ENCODE measurements around the gene BCO2. TPM values are rescaled to one million over a fixed set of nuclear protein-coding genes. Genes with fewer than 3 reads are reported as not detected.

The BCO2 gene
- total and polyA plus RNA-seq, 2 experiments from 2014 or later, result 23.9 to 39.1 TPM

DNA sequence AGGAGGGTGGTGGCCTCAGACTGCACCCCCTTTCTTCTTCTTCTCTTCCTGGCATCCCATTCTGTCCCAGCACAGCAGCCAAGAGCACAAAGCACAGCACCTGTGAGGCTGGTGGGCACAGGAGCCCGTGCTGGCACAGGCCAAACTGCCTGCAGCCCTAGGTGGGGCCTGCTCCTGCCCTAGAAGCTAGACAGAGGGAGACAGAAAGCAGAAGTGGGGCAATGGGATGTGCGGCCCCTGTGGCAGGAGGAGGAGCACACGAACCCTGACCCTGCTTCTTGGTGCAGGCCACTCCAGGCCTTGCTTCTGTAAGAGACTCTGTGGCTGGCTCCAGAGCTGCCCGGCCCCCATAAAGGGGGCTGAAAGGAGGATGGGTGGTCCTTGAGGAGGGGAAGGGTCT lies 47.0 kb downstream of the BCO2 start:
- Histone ChIP-seq H3K27me3 (no peaks in the 10 kb centered on the region), H3K79me2 (peaks cover 8% of the 10 kb centered on the region), H2AFZ (no peak overlapping the region), H3K27ac (no peak overlapping the region), H3K9me2 (replicated peaks; ENCODE audit: insufficient read depth) (no peaks in the 10 kb centered on the region), H3K4me2 (no peak overlapping the region), H3K9me3 (ENCODE audit: low read depth) (no peaks in the 10 kb centered on the region), H4K20me1 (ENCODE audit: insufficient read depth, poor library complexity, severe bottlenecking) (no peaks in the 10 kb centered on the region), H3K36me3 (replicated peaks; ENCODE audit: insufficient read depth, low read depth) (no peaks in the 10 kb centered on the region), H3K4me1 (ENCODE audit: insufficient read depth) (peaks cover 6% of the 10 kb centered on the region), H3K4me3 (no peak overlapping the region)
- WGBS (ENCODE audit: low lambda C conversion rate, missing lambda C conversion rate), result 66% methylated on average over 4 of the region's 4 CpGs
- no peak for DNase-seq (ENCODE audit: low spot score)
- TF ChIP-seq EZH2 (IDR thresholded peaks at IDR 0.05; ENCODE audit: borderline replicate concordance), result no peak
- no peak for TF ChIP-seq EZH2phosphoT487 (IDR thresholded peaks at IDR 0.05; ENCODE audit: low read depth, severe bottlenecking, unreplicated experiment)
- no peak for TF ChIP-seq CTCF (IDR thresholded peaks at IDR 0.05; ENCODE audit: poor library complexity)

DNA sequence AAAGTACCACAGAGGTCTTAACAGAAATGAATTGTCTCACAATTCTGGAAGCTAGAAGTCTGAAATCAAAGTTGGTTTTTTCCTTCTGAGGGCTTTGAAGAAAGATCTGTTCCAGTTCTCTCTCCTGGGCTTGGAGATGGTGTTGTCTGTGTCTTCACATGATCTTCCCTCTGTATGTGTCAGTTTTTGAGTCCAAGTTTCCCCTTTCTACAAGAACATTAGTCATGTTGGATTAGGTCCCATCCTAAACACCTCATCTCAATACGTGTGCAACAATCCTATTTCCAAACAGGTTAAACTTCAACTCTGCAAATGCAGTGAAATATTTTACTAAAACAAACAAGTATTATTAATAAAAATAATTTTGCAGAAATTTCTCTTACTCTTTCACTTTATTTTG lies 47.8 kb downstream of the BCO2 start:
- no peak overlapping the region for H3K4me3 ChIP-seq
- peaks cover 16% of the 10 kb centered on the region for H3K79me2 ChIP-seq
- H3K9me2 ChIP-seq (replicated peaks; ENCODE audit: insufficient read depth), result no peaks in the 10 kb centered on the region
- no peak for DNase-seq (ENCODE audit: low spot score)
- no peak overlapping the region for H2AFZ ChIP-seq
- H3K27ac ChIP-seq, result no peak overlapping the region
- no peaks in the 10 kb centered on the region for H4K20me1 ChIP-seq (ENCODE audit: insufficient read depth, poor library complexity, severe bottlenecking)
- 50% methylated on average over 1 of the region's 1 CpG for WGBS (ENCODE audit: low lambda C conversion rate, missing lambda C conversion rate)
- H3K9me3 ChIP-seq (ENCODE audit: low read depth), result no peaks in the 10 kb centered on the region
- TF ChIP-seq CTCF (IDR thresholded peaks at IDR 0.05; ENCODE audit: poor library complexity), result no peak
- H3K36me3 ChIP-seq (replicated peaks; ENCODE audit: insufficient read depth, low read depth), result no peaks in the 10 kb centered on the region
- no peak overlapping the region for H3K4me2 ChIP-seq
- no peaks in the 10 kb centered on the region for H3K27me3 ChIP-seq
- peaks cover 6% of the 10 kb centered on the region for H3K4me1 ChIP-seq (ENCODE audit: insufficient read depth)

DNA sequence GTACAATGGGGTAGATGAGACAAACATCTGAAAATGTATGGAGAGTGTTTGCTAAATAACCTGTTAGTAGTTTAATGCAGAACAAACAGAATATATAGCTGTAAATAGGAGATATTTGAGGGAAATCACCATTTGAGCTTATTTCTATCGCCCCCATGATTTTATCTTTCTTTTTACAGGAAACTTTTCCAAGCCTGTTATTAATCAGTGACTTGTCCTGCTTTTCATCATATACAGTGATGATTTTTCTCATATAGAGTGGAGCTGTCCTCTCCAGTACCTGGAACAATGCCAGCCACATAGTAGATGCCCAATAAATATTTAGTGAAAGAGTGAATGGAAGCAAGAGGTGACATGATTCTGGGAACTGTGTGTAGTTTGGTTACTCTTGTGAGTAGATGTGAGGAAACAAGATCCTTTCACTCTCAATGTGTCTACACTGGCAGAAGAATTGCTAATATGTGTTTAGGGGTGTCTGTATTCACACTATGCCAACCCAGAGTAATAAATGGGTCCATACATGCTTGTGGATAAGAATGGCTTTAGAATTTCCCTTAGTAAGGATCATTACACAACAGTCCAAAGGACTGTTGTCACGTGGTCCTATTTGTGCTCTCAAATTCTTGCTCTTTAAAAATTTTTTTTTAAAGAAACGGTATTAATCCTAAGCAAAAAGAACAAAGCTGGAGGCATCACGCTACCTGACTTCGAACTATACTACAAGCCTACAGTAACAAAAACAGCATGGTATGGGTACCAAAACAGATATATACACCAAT lies 48.6 kb downstream of the BCO2 start:
- Histone ChIP-seq H3K9me2 (replicated peaks; ENCODE audit: insufficient read depth) (no peaks in the 10 kb centered on the region), H3K36me3 (replicated peaks; ENCODE audit: insufficient read depth, low read depth) (no peaks in the 10 kb centered on the region), H3K27ac (no peak overlapping the region), H2AFZ (no peak overlapping the region), H4K20me1 (ENCODE audit: insufficient read depth, poor library complexity, severe bottlenecking) (no peaks in the 10 kb centered on the region), H3K27me3 (no peaks in the 10 kb centered on the region), H3K79me2 (peaks cover 24% of the 10 kb centered on the region), H3K4me2 (no peak overlapping the region), H3K9me3 (ENCODE audit: low read depth) (no peaks in the 10 kb centered on the region), H3K4me1 (ENCODE audit: insufficient read depth) (peaks cover 6% of the 10 kb centered on the region), H3K4me3 (no peak overlapping the region)
- TF ChIP-seq CTCF (IDR thresholded peaks at IDR 0.05; ENCODE audit: poor library complexity), result no peak
- TF ChIP-seq EZH2phosphoT487 (IDR thresholded peaks at IDR 0.05; ENCODE audit: low read depth, severe bottlenecking, unreplicated experiment), result no peak
- no peak for TF ChIP-seq EZH2 (IDR thresholded peaks at IDR 0.05; ENCODE audit: borderline replicate concordance)
- 84% methylated on average over 5 of the region's 5 CpGs for WGBS (ENCODE audit: low lambda C conversion rate, missing lambda C conversion rate)
- DNase-seq (ENCODE audit: low spot score), result no peak
